GM12878 (cell line): ENCODE results near the gene FBRSL1.

Experiments
- EED ChIP-seq: sonication (generic); IDR thresholded peaks from 2 replicates; pipeline ENCODE4 v1.6.1; 2016; ENCODE audit warnings: antibody characterized with exemption, low read depth
- HSF1 ChIP-seq: fragments of 150-350 bp; IDR thresholded peaks from 2 replicates; pipeline ENCODE4 v1.6.1; 2014; ENCODE audit warnings: mild to moderate bottlenecking, low read depth, low read length
- IRF3 ChIP-seq: fragments of 450-650 bp; IDR thresholded peaks from 2 replicates; pipeline ENCODE4 v1.6.1; 2014; ENCODE audit warnings: mild to moderate bottlenecking
- TCF12 ChIP-seq: IDR thresholded peaks from 2 replicates; pipeline ENCODE4 v1.6.1; 2011; ENCODE audit warnings: low read depth, mild to moderate bottlenecking, low read length
- TF ChIP-seq, protein P1 (sequence below), 3 experiments: IDR thresholded peaks in 2 of 3; conservative IDR thresholded peaks in 1 of 3; 2 replicates each; pipeline ENCODE4 v1.5.1; 2011; ENCODE audit warnings: low read depth in 3 of 3, low read length in 3 of 3, mild to moderate bottlenecking in 3 of 3, control low read depth in 2 of 3, moderate library complexity in 2 of 3, inconsistent platforms in 1 of 3, mixed read lengths in 1 of 3; ENCODE audit not compliant: control insufficient read depth in 2 of 3, insufficient read depth in 1 of 3; ENCODE audit errors: extremely low read depth in 1 of 3

DNA sequence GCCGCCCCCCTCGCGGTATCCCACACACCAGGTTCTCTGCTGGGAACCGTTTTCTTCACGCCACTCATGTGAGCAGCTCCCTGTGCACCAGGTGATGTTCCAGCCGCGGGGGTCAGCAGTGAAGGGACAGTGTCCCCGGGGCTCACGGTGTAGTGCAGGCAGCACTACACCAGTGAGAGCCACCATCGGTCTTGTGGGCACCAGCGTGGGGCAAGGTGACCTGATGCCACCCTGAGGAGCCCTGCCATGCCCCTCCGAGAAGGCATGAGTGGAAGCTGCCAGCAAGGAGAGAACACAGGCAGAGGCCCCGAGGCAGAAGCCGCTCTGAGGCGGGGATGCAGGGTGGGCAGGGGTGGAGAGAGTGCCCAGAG, 11.5 kb upstream of the FBRSL1 start:
- TF ChIP-seq HSF1 = no peak
- TF ChIP-seq, protein P1, sequence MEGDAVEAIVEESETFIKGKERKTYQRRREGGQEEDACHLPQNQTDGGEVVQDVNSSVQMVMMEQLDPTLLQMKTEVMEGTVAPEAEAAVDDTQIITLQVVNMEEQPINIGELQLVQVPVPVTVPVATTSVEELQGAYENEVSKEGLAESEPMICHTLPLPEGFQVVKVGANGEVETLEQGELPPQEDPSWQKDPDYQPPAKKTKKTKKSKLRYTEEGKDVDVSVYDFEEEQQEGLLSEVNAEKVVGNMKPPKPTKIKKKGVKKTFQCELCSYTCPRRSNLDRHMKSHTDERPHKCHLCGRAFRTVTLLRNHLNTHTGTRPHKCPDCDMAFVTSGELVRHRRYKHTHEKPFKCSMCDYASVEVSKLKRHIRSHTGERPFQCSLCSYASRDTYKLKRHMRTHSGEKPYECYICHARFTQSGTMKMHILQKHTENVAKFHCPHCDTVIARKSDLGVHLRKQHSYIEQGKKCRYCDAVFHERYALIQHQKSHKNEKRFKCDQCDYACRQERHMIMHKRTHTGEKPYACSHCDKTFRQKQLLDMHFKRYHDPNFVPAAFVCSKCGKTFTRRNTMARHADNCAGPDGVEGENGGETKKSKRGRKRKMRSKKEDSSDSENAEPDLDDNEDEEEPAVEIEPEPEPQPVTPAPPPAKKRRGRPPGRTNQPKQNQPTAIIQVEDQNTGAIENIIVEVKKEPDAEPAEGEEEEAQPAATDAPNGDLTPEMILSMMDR (IDR thresholded peaks at IDR 0.05 in 2 of 3, conservative IDR thresholded peaks at IDR 0.05 in 1 of 3; ENCODE audit: control insufficient read depth in 2 of 3, extremely low read depth in 1 of 3, insufficient read depth in 1 of 3, low read depth in 3 of 3, low read length in 3 of 3) = no peak
- TF ChIP-seq EED = no peak
- TF ChIP-seq IRF3 = no peak
- no peak for TF ChIP-seq TCF12
